ENCODE data around the gene NPC1.

The NPC1 gene

GRCh38 chr18:23550898-23551297 lies 35.4 kb downstream of the NPC1 start:
- no peak for DNase-seq (ENCODE audit: extremely low read depth in 1 of 2, low read depth in 1 of 2)

DNA sequence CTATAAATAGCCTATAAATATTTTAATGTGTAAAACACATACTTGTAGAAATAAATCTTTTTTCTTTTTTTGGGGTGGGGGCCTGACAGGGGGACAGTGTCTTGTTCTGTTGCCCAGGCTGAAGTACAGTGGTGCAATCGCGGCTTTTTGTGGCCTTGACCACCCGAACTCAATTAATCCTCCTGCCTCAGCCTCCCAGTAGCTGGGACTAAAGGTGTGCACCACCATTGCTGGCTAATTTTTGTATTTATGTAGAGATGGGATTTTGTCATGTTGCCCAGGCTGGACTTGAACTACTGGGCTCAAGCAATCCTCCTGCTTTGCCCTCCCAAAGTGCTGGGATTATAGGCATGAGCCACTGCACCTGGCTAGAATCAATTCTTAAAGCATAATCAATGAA lies 37.6 kb downstream of the NPC1 start:
- no peak for DNase-seq (ENCODE audit: extremely low read depth in 1 of 2, low read depth in 1 of 2)

DNA sequence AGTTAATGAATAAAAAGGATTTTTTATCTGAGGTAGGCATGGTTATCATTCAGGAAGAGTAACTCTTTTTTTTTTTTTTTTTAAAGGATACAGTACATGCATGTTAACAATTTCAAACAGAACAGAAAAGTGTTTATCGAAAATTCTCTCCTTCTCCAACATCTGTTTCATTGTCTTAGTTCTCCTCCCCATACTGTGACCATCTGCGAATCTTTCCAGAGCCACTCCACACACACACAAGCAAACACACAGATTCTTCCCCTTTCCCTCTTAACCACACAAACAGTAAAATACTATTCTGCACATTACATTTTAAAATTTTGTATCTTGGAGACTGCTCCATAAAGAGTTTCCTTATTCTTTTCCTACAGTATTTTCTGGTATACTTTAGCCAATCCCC lies 38.0 kb downstream of the NPC1 start:
- DNase-seq (ENCODE audit: extremely low read depth in 1 of 2, low read depth in 1 of 2) = no peak

DNA sequence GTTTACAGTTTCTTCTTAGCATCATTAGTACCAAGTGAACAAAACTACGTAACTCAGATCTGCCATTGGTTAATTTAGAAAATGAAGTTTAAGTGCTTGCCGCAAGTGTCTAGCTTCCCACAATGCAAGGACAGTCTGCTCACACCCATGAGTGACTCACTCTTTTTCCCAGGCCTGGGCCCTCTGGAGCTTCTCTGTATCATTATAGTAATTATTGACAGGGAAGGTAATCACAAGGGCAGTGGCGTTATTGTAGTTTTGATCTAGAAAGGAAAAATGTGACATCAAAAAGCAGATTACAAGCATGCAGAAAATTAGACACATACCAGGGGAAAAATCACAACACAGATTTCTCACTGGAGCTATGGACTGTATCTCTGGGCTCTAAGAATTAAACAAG lies 38.5 kb downstream of the NPC1 start:
- DNase-seq (ENCODE audit: extremely low read depth in 1 of 2, low read depth in 1 of 2) = no peak

DNA sequence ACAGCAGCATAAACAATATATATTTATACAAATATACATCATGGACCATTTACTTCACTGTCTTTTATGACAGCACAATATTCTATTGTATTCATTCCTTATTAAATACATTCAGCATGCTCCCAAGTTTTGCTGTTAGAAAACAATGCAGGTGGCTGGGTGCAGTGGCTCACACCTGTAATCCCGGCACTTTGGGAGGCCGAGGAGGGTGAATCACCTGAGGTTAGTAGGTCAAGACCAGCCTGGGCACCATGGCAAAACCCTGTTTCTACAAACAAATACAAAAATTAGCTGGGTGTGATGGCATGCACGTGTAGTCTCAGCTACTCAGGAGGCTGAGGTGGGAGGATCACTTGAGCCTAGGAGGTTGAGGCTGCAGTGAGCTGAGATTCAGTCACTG lies 39.0 kb downstream of the NPC1 start:
- DNase-seq (ENCODE audit: extremely low read depth in 1 of 2, low read depth in 1 of 2) = no peak

DNA sequence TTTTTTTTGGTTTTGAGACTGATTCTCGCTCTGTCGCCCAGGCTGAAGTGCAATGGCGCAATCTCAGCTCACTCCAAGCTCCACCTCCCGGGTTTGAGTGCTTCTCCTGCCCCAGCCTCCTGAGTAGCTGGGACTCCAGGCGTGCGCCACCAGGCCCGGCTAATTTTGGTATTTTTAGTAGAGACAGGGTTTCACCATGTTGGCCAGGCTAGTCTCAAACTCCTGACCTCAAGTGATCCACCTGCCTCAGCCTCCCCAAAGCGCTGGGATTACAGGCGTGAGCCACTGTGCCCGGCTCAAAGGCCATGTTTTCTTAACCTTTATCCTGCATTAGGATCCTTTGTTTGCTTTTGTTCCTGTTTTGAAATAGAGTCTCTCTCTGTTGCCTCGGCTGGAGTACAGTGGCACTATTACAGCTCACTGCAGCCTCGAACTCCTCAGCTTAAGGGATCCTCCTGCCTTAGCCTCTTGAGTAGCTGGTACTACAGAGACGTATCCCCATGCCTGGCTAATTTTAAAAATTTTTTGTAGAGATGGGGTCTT lies 41.0 kb downstream of the NPC1 start:
- no peak for DNase-seq (ENCODE audit: extremely low read depth in 1 of 2, low read depth in 1 of 2)

- no peak for DNase-seq (ENCODE audit: extremely low read depth in 1 of 2, low read depth in 1 of 2)
Measured at GRCh38 chr18:23542461-23542860, 43.8 kb downstream of the NPC1 start.

DNA sequence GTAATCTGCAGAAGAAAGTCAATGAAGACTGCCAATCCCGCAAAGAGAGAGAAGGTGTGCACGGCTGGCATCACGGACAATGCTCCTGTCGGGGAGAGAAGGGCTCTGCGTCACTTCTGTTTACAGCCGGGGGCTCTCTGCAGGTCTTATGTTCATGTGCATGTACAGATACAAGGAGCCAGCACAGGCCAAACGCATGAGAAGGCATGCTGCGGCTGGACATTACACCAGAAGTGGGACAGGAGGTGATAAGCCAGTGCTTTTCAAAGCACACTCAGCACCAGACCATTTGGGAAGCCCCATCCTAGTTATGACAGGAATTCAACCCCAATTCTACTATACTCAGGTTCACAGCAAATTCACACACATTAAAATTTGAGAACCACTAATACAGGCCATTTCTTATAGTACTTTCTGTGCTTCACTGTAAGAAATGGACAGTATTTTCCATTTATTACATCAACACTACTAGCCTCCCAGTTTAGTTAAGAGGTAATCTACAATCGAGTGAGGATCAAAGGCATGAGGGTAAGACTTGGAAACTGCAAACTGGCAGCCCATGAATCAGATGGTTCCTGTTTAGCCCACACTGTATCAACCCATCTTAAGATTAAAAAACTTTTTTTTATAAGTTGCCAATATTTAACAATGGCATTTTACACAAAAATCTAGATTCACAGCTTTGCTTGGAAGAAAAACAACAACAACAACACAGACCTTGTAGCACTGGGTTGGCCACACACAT lies 44.8 kb downstream of the NPC1 start:
- no peak for DNase-seq (ENCODE audit: extremely low read depth in 1 of 2, low read depth in 1 of 2)

- no peak for DNase-seq (ENCODE audit: extremely low read depth in 1 of 2, low read depth in 1 of 2)
Measured at GRCh38 chr18:23540867-23541266, 45.4 kb downstream of the NPC1 start.

- DNase-seq (ENCODE audit: extremely low read depth in 1 of 2, low read depth in 1 of 2) = no peak
Measured at GRCh38 chr18:23539911-23540525, 46.3 kb downstream of the NPC1 start.

DNA sequence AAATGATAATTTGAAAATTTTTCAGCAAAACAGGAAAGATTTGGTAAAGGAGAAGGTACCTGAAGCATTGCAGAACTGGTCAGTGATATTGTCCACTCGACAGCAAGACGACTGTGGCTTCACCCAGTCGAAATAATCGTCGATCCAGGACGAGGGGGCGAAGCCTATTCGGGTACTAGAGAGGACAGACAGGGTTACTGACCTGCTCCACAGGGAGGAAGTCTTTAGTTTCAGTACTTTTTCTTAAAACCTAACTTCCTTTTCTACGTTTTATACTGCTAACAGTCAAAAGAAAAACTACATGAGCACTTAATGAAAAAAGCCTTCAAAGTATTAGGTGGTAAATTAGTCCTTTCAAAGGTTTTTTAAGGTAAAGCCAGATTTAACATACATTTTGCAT lies 47.0 kb downstream of the NPC1 start:
- DNase-seq (ENCODE audit: extremely low read depth in 1 of 2, low read depth in 1 of 2) = no peak

GRCh38 chr18:23538870-23539269 lies 47.4 kb downstream of the NPC1 start:
- DNase-seq (ENCODE audit: extremely low read depth in 1 of 2, low read depth in 1 of 2) = no peak

DNA sequence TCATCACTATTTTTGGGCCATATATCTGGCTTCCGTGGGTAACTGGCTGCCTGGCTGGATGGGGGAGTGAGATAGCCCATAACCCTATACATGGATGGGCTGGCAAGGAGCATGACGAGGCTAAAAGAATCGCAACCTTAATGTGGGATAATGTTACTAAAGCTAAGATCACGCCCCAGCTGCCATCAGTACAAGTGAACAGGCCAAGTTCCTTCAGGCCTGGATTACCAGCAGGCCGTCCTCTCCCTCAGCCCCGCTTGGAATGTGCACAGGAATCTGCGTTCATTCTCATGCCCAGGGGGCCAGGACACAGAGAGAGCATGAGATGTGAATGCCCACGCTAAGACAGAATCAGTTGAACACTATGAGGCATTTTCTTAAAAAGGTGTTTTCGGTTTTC lies 48.3 kb downstream of the NPC1 start:
- DNase-seq (ENCODE audit: extremely low read depth in 1 of 2, low read depth in 1 of 2) = no peak

DNA sequence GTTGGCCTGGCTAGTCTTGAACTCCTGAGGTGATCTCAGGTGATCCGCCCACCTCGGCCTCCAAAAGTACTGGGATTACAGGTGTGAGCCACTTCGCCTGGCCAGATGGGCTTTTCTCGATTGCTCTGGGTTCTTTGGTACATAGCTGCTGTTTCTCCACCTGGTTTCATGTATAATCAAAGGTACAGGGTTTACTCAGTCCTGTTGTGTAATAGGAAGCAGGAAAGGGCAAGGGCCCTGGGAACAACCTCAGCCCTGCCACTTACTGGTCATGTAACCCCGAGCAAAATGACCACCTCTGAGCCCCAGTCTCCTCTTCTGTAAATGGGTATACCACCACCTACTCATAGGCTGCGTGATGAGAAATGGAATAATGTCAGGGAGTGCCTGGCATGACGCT lies 49.0 kb downstream of the NPC1 start:
- no peak for DNase-seq (ENCODE audit: extremely low read depth in 1 of 2, low read depth in 1 of 2)

DNA sequence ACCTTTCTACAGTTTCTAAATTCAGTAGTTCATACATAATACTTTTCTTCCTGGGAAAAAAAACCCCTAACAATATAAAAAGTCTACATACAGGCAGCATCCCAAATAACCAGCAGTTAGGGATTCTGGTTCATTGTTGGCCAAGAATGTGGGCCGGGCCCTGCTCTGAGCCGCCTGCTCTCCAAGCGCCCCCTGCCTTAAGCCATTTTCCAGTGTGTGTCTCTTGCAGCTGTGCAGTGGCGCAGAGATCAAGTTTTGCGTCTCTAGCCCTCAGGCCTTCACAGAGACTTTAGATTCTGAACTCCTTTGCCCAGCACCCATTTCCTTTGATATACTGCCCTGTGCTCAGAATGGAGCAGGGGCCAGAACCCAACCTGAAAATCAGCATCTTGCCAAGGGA lies 50.1 kb downstream of the NPC1 start:
- DNase-seq (ENCODE audit: extremely low read depth in 1 of 2, low read depth in 1 of 2) = no peak

- DNase-seq (ENCODE audit: extremely low read depth in 1 of 2, low read depth in 1 of 2) = no peak
Measured at GRCh38 chr18:23534276-23534675, 52.0 kb downstream of the NPC1 start.

GRCh38 chr18:23532848-23533247 lies 53.5 kb downstream of the NPC1 start:
- DNase-seq (ENCODE audit: extremely low read depth in 1 of 2, low read depth in 1 of 2) = no peak

DNA sequence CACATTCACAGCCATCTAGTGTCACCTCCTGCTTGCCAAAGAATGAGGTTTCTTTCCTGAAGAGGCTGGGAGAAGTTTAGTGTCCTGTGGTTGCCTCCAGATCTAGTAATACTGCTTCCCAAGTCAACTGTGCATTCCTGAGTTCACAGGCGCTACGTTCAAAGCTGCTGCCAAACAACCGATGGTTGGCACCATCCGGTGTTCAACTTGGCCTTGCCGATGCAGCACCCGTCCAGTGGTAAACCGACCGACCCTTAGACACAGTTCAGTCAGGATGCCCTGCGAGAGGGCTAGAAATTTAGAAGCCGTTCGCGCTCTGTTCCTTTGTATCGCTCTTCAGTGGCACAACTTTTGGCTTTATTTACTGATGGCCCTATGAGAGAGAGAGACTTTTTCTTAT lies 54.4 kb downstream of the NPC1 start:
- no peak for DNase-seq (ENCODE audit: extremely low read depth in 1 of 2, low read depth in 1 of 2)

- no peak for DNase-seq (ENCODE audit: extremely low read depth in 1 of 2, low read depth in 1 of 2)
Measured at GRCh38 chr18:23530195-23530594, 56.1 kb downstream of the NPC1 start.

- no peak for DNase-seq (ENCODE audit: extremely low read depth in 1 of 2, low read depth in 1 of 2)
Measured at GRCh38 chr18:23529604-23530003, 56.7 kb downstream of the NPC1 start.

- DNase-seq (ENCODE audit: extremely low read depth in 1 of 2, low read depth in 1 of 2) = no peak
Measured at GRCh38 chr18:23528580-23529472, 57.5 kb downstream of the NPC1 start.

Measured in stimulated activated CD8-positive, alpha-beta memory T cell treated with anti-CD3 and anti-CD28 coated beads, Interleukin-7, amount 100 ng/mL, for 48 hours (primary cell).